ENCODE results near the gene LRRC59. TPM values are rescaled to one million over a fixed set of nuclear protein-coding genes. Genes with fewer than 3 reads are reported as not detected.
A peak's percentile ranks its signal among the peaks of the same experiment; 100 is the strongest.

Gene LRRC59
- total and polyA plus RNA-seq, 2 of the 13 experiments (the other 11 are each of a cell fraction or from before 2014, with no cell fraction given) = 87.3 to 222 TPM

GRCh38 chr17:50440172-50440837 lies 43.0 kb upstream of the LRRC59 start (continued):
- TF ChIP-seq HMGXB3 (CRISPR knock-in tag; IDR thresholded peaks at IDR 0.05; ENCODE audit: borderline replicate concordance) = no peak
- TF ChIP-seq SP5 (CRISPR knock-in tag; IDR thresholded peaks at IDR 0.05; ENCODE audit: borderline replicate concordance, low read depth) = no peak
- TF ChIP-seq, protein P1, sequence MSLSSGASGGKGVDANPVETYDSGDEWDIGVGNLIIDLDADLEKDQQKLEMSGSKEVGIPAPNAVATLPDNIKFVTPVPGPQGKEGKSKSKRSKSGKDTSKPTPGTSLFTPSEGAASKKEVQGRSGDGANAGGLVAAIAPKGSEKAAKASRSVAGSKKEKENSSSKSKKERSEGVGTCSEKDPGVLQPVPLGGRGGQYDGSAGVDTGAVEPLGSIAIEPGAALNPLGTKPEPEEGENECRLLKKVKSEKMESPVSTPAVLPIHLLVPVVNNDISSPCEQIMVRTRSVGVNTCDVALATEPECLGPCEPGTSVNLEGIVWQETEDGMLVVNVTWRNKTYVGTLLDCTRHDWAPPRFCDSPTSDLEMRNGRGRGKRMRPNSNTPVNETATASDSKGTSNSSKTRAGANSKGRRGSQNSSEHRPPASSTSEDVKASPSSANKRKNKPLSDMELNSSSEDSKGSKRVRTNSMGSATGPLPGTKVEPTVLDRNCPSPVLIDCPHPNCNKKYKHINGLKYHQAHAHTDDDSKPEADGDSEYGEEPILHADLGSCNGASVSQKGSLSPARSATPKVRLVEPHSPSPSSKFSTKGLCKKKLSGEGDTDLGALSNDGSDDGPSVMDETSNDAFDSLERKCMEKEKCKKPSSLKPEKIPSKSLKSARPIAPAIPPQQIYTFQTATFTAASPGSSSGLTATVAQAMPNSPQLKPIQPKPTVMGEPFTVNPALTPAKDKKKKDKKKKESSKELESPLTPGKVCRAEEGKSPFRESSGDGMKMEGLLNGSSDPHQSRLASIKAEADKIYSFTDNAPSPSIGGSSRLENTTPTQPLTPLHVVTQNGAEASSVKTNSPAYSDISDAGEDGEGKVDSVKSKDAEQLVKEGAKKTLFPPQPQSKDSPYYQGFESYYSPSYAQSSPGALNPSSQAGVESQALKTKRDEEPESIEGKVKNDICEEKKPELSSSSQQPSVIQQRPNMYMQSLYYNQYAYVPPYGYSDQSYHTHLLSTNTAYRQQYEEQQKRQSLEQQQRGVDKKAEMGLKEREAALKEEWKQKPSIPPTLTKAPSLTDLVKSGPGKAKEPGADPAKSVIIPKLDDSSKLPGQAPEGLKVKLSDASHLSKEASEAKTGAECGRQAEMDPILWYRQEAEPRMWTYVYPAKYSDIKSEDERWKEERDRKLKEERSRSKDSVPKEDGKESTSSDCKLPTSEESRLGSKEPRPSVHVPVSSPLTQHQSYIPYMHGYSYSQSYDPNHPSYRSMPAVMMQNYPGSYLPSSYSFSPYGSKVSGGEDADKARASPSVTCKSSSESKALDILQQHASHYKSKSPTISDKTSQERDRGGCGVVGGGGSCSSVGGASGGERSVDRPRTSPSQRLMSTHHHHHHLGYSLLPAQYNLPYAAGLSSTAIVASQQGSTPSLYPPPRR (CRISPR knock-in tag; IDR thresholded peaks at IDR 0.05; ENCODE audit: borderline replicate concordance) = peak; percentile 44
- TF ChIP-seq HIC2 (CRISPR knock-in tag; IDR thresholded peaks at IDR 0.05; ENCODE audit: low read depth) = peak; percentile 99
- no peak for TF ChIP-seq SIN3B (IDR thresholded peaks at IDR 0.05; ENCODE audit: low read length)
- TF ChIP-seq NCOA1 (CRISPR knock-in tag; IDR thresholded peaks at IDR 0.05) = no peak
- peak; percentile 88; the same call in 1 of the 2 replicates for TF ChIP-seq ZFP1 (CRISPR knock-in tag; IDR thresholded peaks at IDR 0.05)
- TF ChIP-seq ZNF496 (CRISPR knock-in tag; IDR thresholded peaks at IDR 0.05; ENCODE audit: insufficient replicate concordance) = no peak
- peak; percentile 62 for TF ChIP-seq HDAC1 (CRISPR knock-in tag; IDR thresholded peaks at IDR 0.05)
- TF ChIP-seq YY1 (IDR thresholded peaks at IDR 0.05; ENCODE audit: insufficient read depth, insufficient replicate concordance, low read depth, low read length) = no peak
- no peak for TF ChIP-seq ZFP36 (IDR thresholded peaks at IDR 0.05; ENCODE audit: borderline replicate concordance, low read depth, low read length, partially characterized antibody)
- TF ChIP-seq SRSF1 (optimal IDR thresholded peaks at IDR 0.05; ENCODE audit: low read depth, low read length) = peak; percentile 61
- 0 out of 2 replicates have a peak, but pooled peaks have one; percentile 22 for TF ChIP-seq YEATS2 (CRISPR knock-in tag; IDR thresholded peaks at IDR 0.05; ENCODE audit: borderline replicate concordance)
- 0 out of 2 replicates have a peak, but pooled peaks have one; percentile 45 for TF ChIP-seq ZNF567 (CRISPR knock-in tag; IDR thresholded peaks at IDR 0.05; ENCODE audit: borderline replicate concordance)
- TF ChIP-seq RBM39 (IDR thresholded peaks at IDR 0.05; ENCODE audit: low read depth, low read length, poor library complexity, severe bottlenecking) = no peak
- peak; percentile 40; the same call in 1 of the 2 replicates for TF ChIP-seq TARDBP (CRISPR knock-in tag; IDR thresholded peaks at IDR 0.05)
- peak; percentile 27; the same call in 1 of the 2 replicates for TF ChIP-seq FOSL1 (CRISPR knock-in tag; IDR thresholded peaks at IDR 0.05; ENCODE audit: borderline replicate concordance)

Measured in HepG2 (cell line).